Activated effector memory CD4-positive, alpha-beta T cell treated with anti-CD3 and anti-CD28 coated beads, Interleukin-2, amount 50 U/mL, for 16 hours (primary cell): Measurements from ENCODE around the gene GRM7.

ENCODE experiments used
- DNase-seq: peaks from one replicate; pipeline ENCODE4 v3.0.0-alpha.2; 2020

Gene GRM7

GRCh38 chr3:7682822-7683229 is 821.9 kb downstream of the GRM7 start:
- DNase-seq = no peak

- no peak for DNase-seq
These were observed 822.5 kb downstream of the GRM7 start for GRCh38 chr3:7683426-7683825.

- no peak for DNase-seq
These were observed 823.3 kb downstream of the GRM7 start for GRCh38 chr3:7684182-7684715.

GRCh38 chr3:7687428-7688147 is 826.7 kb downstream of the GRM7 start:
- no peak for DNase-seq

- DNase-seq = no peak
These were observed 832.0 kb downstream of the GRM7 start for GRCh38 chr3:7692866-7693265.

GRCh38 chr3:7693976-7694375 is 833.1 kb downstream of the GRM7 start:
- no peak for DNase-seq

- DNase-seq = no peak
These were observed 834.1 kb downstream of the GRM7 start for GRCh38 chr3:7695049-7695448.

- no peak for DNase-seq
These were observed 835.4 kb downstream of the GRM7 start for GRCh38 chr3:7696320-7696719.

- no peak for DNase-seq
These were observed 836.6 kb downstream of the GRM7 start for GRCh38 chr3:7697548-7697947.

- DNase-seq = no peak
These were observed 839.6 kb downstream of the GRM7 start for GRCh38 chr3:7700539-7700938.

- no peak for DNase-seq
These were observed 840.1 kb downstream of the GRM7 start for GRCh38 chr3:7700977-7701376.

GRCh38 chr3:7707187-7707586 is 846.3 kb downstream of the GRM7 start:
- no peak for DNase-seq

- no peak for DNase-seq
These were observed 848.6 kb downstream of the GRM7 start for GRCh38 chr3:7709376-7710082.

GRCh38 chr3:7710284-7710683 is 849.4 kb downstream of the GRM7 start:
- DNase-seq = no peak

- no peak for DNase-seq
These were observed 852.8 kb downstream of the GRM7 start for GRCh38 chr3:7713724-7714123.

- no peak for DNase-seq
These were observed 859.9 kb downstream of the GRM7 start for GRCh38 chr3:7720649-7721297.

GRCh38 chr3:7721869-7722268 is 861.0 kb downstream of the GRM7 start:
- DNase-seq = no peak

GRCh38 chr3:7728566-7729519 is 867.9 kb downstream of the GRM7 start:
- DNase-seq = no peak

- DNase-seq = no peak
These were observed 873.0 kb downstream of the GRM7 start for GRCh38 chr3:7733933-7734332.

GRCh38 chr3:7734456-7734855 is 873.5 kb downstream of the GRM7 start:
- no peak for DNase-seq

GRCh38 chr3:7737263-7737662 is 876.3 kb downstream of the GRM7 start:
- DNase-seq = no peak

- DNase-seq = no peak
These were observed 878.8 kb downstream of the GRM7 start for GRCh38 chr3:7739754-7740153.

GRCh38 chr3:7740458-7740857 is 879.5 kb downstream of the GRM7 start:
- DNase-seq = no peak
